ENCODE results near the gene MYOM3.

MYOM3 gene

GRCh38 chr1:24089743-24090555 lies 22.0 kb downstream of the MYOM3 start:
- TF ChIP-seq, protein P1, sequence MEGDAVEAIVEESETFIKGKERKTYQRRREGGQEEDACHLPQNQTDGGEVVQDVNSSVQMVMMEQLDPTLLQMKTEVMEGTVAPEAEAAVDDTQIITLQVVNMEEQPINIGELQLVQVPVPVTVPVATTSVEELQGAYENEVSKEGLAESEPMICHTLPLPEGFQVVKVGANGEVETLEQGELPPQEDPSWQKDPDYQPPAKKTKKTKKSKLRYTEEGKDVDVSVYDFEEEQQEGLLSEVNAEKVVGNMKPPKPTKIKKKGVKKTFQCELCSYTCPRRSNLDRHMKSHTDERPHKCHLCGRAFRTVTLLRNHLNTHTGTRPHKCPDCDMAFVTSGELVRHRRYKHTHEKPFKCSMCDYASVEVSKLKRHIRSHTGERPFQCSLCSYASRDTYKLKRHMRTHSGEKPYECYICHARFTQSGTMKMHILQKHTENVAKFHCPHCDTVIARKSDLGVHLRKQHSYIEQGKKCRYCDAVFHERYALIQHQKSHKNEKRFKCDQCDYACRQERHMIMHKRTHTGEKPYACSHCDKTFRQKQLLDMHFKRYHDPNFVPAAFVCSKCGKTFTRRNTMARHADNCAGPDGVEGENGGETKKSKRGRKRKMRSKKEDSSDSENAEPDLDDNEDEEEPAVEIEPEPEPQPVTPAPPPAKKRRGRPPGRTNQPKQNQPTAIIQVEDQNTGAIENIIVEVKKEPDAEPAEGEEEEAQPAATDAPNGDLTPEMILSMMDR (IDR thresholded peaks at IDR 0.05; ENCODE audit: low read depth, low read length): no peak
- no peak for DNase-seq (ENCODE audit: extremely low read depth, low read depth)

- TF ChIP-seq, protein P1 (IDR thresholded peaks at IDR 0.05; ENCODE audit: low read depth, low read length): no peak
- no peak for DNase-seq (ENCODE audit: extremely low read depth, low read depth)
These were observed 22.8 kb downstream of the MYOM3 start for GRCh38 chr1:24089027-24089742.

DNA sequence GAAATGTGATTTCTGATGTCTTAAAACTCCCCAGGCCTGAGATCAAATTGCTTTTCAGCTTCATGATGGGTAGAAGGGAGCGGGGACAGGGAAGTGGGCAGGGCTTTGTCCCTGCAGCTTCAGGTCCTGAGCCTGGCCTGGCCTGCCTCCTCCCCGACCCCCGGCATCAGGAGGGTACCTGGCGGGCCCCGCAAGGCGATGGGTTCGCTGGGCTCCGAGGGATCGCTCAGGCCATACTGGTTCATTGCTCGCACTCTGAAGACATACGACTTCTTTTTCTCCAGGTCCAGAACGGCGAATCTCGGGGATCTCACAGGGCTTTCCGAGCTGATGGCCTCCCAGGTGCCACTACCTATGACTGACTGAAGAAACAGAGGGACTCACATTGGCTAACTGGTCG lies 25.5 kb downstream of the MYOM3 start:
- DNase-seq (ENCODE audit: extremely low read depth, low read depth): no peak
- TF ChIP-seq, protein P1 (IDR thresholded peaks at IDR 0.05; ENCODE audit: low read depth, low read length): no peak

- TF ChIP-seq, protein P1 (IDR thresholded peaks at IDR 0.05; ENCODE audit: low read depth, low read length): no peak
- peak; percentile 32 for DNase-seq (ENCODE audit: extremely low read depth, low read depth)
These were observed 26.4 kb downstream of the MYOM3 start for GRCh38 chr1:24085546-24085945.

GRCh38 chr1:24085007-24085406 lies 26.9 kb downstream of the MYOM3 start:
- TF ChIP-seq, protein P1 (IDR thresholded peaks at IDR 0.05; ENCODE audit: low read depth, low read length): no peak
- no peak for DNase-seq (ENCODE audit: extremely low read depth, low read depth)

DNA sequence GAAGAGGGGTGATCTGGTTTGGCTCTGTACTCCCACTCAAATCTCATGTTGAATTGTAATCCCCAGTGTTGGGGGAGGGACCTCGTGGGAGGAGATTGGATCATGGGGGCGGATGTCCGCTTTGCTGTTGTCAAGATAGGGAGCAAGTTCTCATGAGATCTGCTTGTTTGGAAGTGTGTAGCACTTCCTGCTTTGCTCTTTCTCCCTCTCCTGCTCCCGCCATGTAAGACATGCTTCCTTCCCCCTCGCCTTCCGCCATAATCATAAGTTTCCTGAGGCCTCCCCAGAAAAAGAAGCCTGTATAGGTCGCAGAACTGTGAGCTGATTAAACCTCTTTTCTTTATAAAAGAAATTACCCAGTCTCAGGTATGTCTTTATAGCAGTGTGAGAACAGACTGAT lies 27.9 kb downstream of the MYOM3 start:
- no peak for DNase-seq (ENCODE audit: extremely low read depth, low read depth)
- TF ChIP-seq, protein P1 (IDR thresholded peaks at IDR 0.05; ENCODE audit: low read depth, low read length): no peak

- DNase-seq (ENCODE audit: extremely low read depth, low read depth): no peak
- TF ChIP-seq, protein P1 (IDR thresholded peaks at IDR 0.05; ENCODE audit: low read depth, low read length): no peak
These were observed 29.6 kb downstream of the MYOM3 start for GRCh38 chr1:24082372-24082771.
